Parathyroid adenoma (tissue), 2 donors: ENCODE data around the gene SLC12A7.

Experiments
- H2AFZ ChIP-seq: fragments of 300-600 bp; sonication (generic); one replicate; pipeline ENCODE4 v1.7.0; 2017; ENCODE audit warnings: antibody characterized with exemption, mild to moderate bottlenecking
- H3K27ac ChIP-seq: fragments of 300-600 bp; sonication (generic); one replicate; pipeline ENCODE4 v1.7.0; 2017
- H3K27me3 ChIP-seq: fragments of 300-600 bp; sonication (generic); one replicate; pipeline ENCODE4 v1.7.0; 2017; ENCODE audit warnings: low read length; ENCODE audit not compliant: control insufficient read depth, insufficient read depth
- H3K36me3 ChIP-seq: fragments of 300-600 bp; sonication (generic); one replicate; pipeline ENCODE4 v1.7.0; 2017; ENCODE audit warnings: low read length; ENCODE audit not compliant: control insufficient read depth, insufficient read depth
- H3K4me1 ChIP-seq: fragments of 300-600 bp; sonication (generic); one replicate; pipeline ENCODE4 v1.7.0; 2017; ENCODE audit warnings: control low read depth
- H3K4me2 ChIP-seq: fragments of 300-600 bp; sonication (generic); one replicate; pipeline ENCODE4 v1.7.0; 2017; ENCODE audit warnings: low read length
- H3K4me3 ChIP-seq: fragments of 300-600 bp; sonication (generic); one replicate; pipeline ENCODE4 v1.7.0; 2017; ENCODE audit warnings: low read depth, low read length
- H3K79me2 ChIP-seq: fragments of 300-600 bp; sonication (generic); one replicate; pipeline ENCODE4 v1.7.0; 2017; ENCODE audit warnings: control low read depth
- H3K9ac ChIP-seq: fragments of 300-600 bp; sonication (generic); one replicate; pipeline ENCODE4 v1.7.0; 2017; ENCODE audit warnings: mild to moderate bottlenecking
- H3K9me3 ChIP-seq: fragments of 300-600 bp; sonication (generic); one replicate; pipeline ENCODE4 v1.7.0; 2017; ENCODE audit warnings: low read length; ENCODE audit not compliant: control insufficient read depth
- CTCF ChIP-seq: fragments of 300-600 bp; sonication (generic); IDR thresholded peaks from one replicate; pipeline ENCODE4 v1.7.0; 2017; ENCODE audit warnings: antibody characterized with exemption, mild to moderate bottlenecking
- donor health status: primary hyperparathyroidism.

Gene SLC12A7

GRCh38 chr5:1121044-1121443, 9.2 kb upstream of the SLC12A7 start:
- no peak for TF ChIP-seq CTCF

GRCh38 chr5:1120236-1120999, 8.6 kb upstream of the SLC12A7 start:
- no peak overlapping the region for H3K4me2 ChIP-seq
- H2AFZ ChIP-seq: no peak overlapping the region
- peaks cover 5% of the 10 kb centered on the region for H3K4me1 ChIP-seq
- H3K27ac ChIP-seq: no peak overlapping the region
- no peak overlapping the region for H3K9ac ChIP-seq
- H3K9me3 ChIP-seq: no peaks in the 10 kb centered on the region
- H3K4me3 ChIP-seq: no peak overlapping the region
- no peaks in the 10 kb centered on the region for H3K27me3 ChIP-seq
- no peak for TF ChIP-seq CTCF
- no peaks in the 10 kb centered on the region for H3K36me3 ChIP-seq
- H3K79me2 ChIP-seq: no peaks in the 10 kb centered on the region

More at GRCh38 chr5:1121044-1121443, 9.2 kb upstream of the SLC12A7 start:
- no peak overlapping the region for H2AFZ ChIP-seq
- H3K4me1 ChIP-seq: peaks cover 5% of the 10 kb centered on the region
- H3K9me3 ChIP-seq: no peaks in the 10 kb centered on the region
- no peaks in the 10 kb centered on the region for H3K27me3 ChIP-seq
- H3K27ac ChIP-seq: no peak overlapping the region
- H3K79me2 ChIP-seq: no peaks in the 10 kb centered on the region
- no peaks in the 10 kb centered on the region for H3K36me3 ChIP-seq
- H3K4me2 ChIP-seq: no peak overlapping the region
- no peak overlapping the region for H3K4me3 ChIP-seq
- no peak overlapping the region for H3K9ac ChIP-seq

- H3K9ac ChIP-seq: no peak overlapping the region
- no peak overlapping the region for H2AFZ ChIP-seq
- H3K9me3 ChIP-seq: no peaks in the 10 kb centered on the region
- H3K4me2 ChIP-seq: no peak overlapping the region
- H3K27ac ChIP-seq: no peak overlapping the region
- no peaks in the 10 kb centered on the region for H3K79me2 ChIP-seq
- H3K36me3 ChIP-seq: no peaks in the 10 kb centered on the region
- H3K4me3 ChIP-seq: no peak overlapping the region
- no peak for TF ChIP-seq CTCF
- H3K27me3 ChIP-seq: no peaks in the 10 kb centered on the region
- peaks cover 5% of the 10 kb centered on the region for H3K4me1 ChIP-seq
Observed at GRCh38 chr5:1119312-1119831, 7.5 kb upstream of the SLC12A7 start.

GRCh38 chr5:1118738-1119137, 6.9 kb upstream of the SLC12A7 start:
- Histone ChIP-seq H3K9ac (no peak overlapping the region), H3K4me3 (no peak overlapping the region), H3K4me2 (no peak overlapping the region), H2AFZ (peak overlapping the region; percentile 59), H3K9me3 (no peaks in the 10 kb centered on the region), H3K4me1 (peaks cover 5% of the 10 kb centered on the region), H3K27me3 (no peaks in the 10 kb centered on the region), H3K36me3 (no peaks in the 10 kb centered on the region), H3K27ac (peak overlapping the region; percentile 27), H3K79me2 (no peaks in the 10 kb centered on the region)
- no peak for TF ChIP-seq CTCF
